ENCODE measurements around the gene AUTS2.
A peak's percentile ranks its signal among the peaks of the same experiment; 100 is the strongest.

Gene AUTS2

DNA sequence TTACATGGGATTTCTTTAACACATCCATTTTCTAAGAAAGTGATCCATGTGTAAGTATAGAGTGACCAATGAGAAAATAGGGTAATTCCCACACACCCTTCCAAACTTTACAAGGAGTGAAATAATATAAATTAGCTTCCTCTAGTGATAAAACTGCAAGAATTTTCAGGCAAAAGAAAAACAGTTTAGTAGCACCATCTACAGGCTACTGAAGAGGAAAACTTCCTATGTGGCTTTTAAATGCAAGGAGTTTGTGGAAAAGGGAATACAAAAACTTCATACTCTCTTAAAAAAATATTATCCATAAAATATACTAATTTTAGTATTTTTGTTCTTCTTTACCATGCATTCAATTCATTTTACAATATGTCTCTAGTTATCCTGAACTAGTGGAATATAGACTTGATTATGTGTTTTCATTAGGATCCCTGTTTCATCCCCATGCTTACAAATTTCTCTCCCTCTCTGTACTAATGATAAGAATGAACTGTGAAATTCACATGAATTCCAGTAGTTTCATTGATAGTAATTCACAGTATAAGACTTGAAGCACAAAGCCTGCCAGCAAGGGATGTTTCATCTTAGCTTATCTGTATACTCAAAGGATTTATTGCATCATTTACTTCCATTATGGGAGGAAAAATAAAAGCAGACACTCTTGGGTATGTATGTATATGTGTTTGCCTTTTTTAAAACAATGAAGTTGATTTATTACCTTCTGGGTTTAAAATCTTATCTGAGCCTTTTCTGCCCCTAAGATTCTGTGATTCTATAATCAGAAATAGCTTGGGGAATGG is 442.9 kb downstream of the AUTS2 start:
- peak; percentile 17 to 49 for DNase-seq (ENCODE audit: low read depth in 2 of 2)
- H3K4me3 ChIP-seq (replicated peaks in 1 of 2; ENCODE audit: low read depth in 2 of 2, low read length in 2 of 2) = no peak overlapping the region
- TF ChIP-seq, protein P1, sequence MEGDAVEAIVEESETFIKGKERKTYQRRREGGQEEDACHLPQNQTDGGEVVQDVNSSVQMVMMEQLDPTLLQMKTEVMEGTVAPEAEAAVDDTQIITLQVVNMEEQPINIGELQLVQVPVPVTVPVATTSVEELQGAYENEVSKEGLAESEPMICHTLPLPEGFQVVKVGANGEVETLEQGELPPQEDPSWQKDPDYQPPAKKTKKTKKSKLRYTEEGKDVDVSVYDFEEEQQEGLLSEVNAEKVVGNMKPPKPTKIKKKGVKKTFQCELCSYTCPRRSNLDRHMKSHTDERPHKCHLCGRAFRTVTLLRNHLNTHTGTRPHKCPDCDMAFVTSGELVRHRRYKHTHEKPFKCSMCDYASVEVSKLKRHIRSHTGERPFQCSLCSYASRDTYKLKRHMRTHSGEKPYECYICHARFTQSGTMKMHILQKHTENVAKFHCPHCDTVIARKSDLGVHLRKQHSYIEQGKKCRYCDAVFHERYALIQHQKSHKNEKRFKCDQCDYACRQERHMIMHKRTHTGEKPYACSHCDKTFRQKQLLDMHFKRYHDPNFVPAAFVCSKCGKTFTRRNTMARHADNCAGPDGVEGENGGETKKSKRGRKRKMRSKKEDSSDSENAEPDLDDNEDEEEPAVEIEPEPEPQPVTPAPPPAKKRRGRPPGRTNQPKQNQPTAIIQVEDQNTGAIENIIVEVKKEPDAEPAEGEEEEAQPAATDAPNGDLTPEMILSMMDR (IDR thresholded peaks at IDR 0.05; ENCODE audit: low read depth, low read length) = no peak

DNA sequence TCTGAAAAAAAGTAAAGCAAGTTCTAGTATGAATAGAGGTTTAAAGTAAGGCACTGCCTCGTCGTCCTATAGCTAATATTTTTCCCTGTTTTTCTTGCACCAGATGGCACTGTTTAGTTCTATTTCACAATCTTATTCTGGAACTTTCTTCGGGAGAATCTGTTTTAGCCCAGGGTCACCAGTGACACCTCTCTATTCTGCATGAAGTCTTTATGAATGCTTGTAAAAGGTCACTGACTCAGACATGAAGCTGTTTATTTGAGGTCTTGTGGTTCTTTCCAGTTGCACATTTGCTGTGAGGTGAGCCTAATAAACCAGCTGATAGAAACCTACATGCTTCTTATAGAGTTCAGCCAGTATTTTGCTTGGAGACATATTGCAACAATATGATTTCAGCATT is 444.3 kb downstream of the AUTS2 start:
- TF ChIP-seq, protein P1 (IDR thresholded peaks at IDR 0.05; ENCODE audit: low read depth, low read length) = no peak
- DNase-seq (ENCODE audit: low read depth in 2 of 2) = peak; percentile 4 to 31
- no peak overlapping the region for H3K4me3 ChIP-seq (replicated peaks in 1 of 2; ENCODE audit: low read depth in 2 of 2, low read length in 2 of 2)

DNA sequence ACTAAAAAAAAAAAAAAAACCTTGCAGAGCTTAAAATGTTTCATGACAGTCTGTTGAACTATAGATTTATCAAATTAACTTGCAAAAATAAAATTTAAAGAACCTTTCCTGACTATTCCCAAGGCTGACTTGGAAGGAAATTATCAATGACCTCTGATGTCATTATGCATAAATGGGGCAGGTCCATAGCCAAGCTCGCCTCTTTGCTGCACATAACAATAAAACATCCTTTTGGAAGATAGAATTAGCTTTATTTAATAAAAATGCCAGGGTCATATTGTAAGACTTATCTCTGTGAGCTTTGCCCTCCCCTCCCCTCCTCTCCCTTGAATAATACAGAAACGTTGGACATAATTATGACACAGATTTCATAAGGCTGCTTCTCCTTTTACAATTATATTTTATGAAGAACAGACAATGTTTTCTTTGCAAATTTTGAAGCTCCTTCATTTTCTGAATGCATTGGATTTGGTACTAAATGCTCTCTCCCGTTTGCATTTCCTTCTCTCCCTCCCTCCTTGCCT is 444.8 kb downstream of the AUTS2 start:
- DNase-seq (ENCODE audit: low read depth in 2 of 2) = no peak
- no peak overlapping the region for H3K4me3 ChIP-seq (replicated peaks in 1 of 2; ENCODE audit: low read depth in 2 of 2, low read length in 2 of 2)
- TF ChIP-seq, protein P1 (IDR thresholded peaks at IDR 0.05; ENCODE audit: low read depth, low read length) = no peak

DNA sequence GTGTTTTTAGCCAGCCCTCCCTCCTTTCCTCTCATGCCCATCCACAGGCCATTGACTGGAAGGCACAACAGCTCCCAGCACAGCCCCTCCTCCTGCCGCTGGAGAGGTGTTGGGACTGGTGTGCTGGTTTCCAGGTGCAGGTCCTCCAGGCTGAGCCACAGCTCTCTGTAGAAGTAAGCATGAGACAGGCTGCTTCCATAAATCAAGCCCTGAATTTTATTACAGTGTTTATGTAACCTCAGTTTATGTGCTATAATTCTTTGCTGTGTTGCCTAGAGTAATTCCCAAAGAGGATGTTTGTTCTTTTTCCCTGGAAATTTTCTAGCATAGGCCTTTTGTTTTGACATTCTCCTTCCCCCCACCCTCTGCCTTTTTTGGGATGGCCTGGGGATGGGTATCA is 445.8 kb downstream of the AUTS2 start:
- TF ChIP-seq, protein P1 (IDR thresholded peaks at IDR 0.05; ENCODE audit: low read depth, low read length) = no peak
- no peak for DNase-seq (ENCODE audit: low read depth in 2 of 2)
- no peak overlapping the region for H3K4me3 ChIP-seq (replicated peaks in 1 of 2; ENCODE audit: low read depth in 2 of 2, low read length in 2 of 2)

- no peak for DNase-seq (ENCODE audit: low read depth in 2 of 2)
- no peak overlapping the region for H3K4me3 ChIP-seq (replicated peaks in 1 of 2; ENCODE audit: low read depth in 2 of 2, low read length in 2 of 2)
- TF ChIP-seq, protein P1 (IDR thresholded peaks at IDR 0.05; ENCODE audit: low read depth, low read length) = no peak
Observed at GRCh38 chr7:70044525-70044924, 446.2 kb downstream of the AUTS2 start.

- no peak overlapping the region for H3K4me3 ChIP-seq (replicated peaks in 1 of 2; ENCODE audit: low read depth in 2 of 2, low read length in 2 of 2)
- DNase-seq (ENCODE audit: low read depth in 2 of 2) = no peak
- TF ChIP-seq, protein P1 (IDR thresholded peaks at IDR 0.05; ENCODE audit: low read depth, low read length) = no peak
Observed at GRCh38 chr7:70044981-70045380, 446.7 kb downstream of the AUTS2 start.
